ENCODE data around the gene GJD3. TPM values are rescaled to one million over a fixed set of nuclear protein-coding genes. Genes with fewer than 3 reads are reported as not detected.
A peak's percentile ranks its signal among the peaks of the same experiment; 100 is the strongest.

Gene GJD3
- total RNA-seq, 1 donor from 2014 or later = 3.7 TPM

- DNase-seq = no peak
Measured at GRCh38 chr17:40340327-40340726, 24.2 kb downstream of the GJD3 start.

GRCh38 chr17:40338941-40339649, 25.4 kb downstream of the GJD3 start:
- DNase-seq = no peak

- DNase-seq = no peak
Measured at GRCh38 chr17:40338058-40338457, 26.5 kb downstream of the GJD3 start.

GRCh38 chr17:40337351-40337750, 27.2 kb downstream of the GJD3 start:
- DNase-seq = no peak

GRCh38 chr17:40335620-40336019, 28.9 kb downstream of the GJD3 start:
- DNase-seq = no peak

- DNase-seq = no peak
Measured at GRCh38 chr17:40333781-40334448, 30.6 kb downstream of the GJD3 start.

- peak; percentile 79 for DNase-seq
Measured at GRCh38 chr17:40331743-40332641, 32.5 kb downstream of the GJD3 start.

- DNase-seq = no peak
Measured at GRCh38 chr17:40330850-40331470, 33.6 kb downstream of the GJD3 start.

GRCh38 chr17:40329839-40330794, 34.4 kb downstream of the GJD3 start:
- DNase-seq = peak; percentile 40

GRCh38 chr17:40328386-40328766, 36.2 kb downstream of the GJD3 start:
- no peak for DNase-seq

GRCh38 chr17:40327735-40328385, 36.7 kb downstream of the GJD3 start:
- DNase-seq = no peak

GRCh38 chr17:40327244-40327729, 37.2 kb downstream of the GJD3 start:
- no peak for DNase-seq

GRCh38 chr17:40326832-40327199, 37.7 kb downstream of the GJD3 start:
- no peak for DNase-seq

GRCh38 chr17:40326014-40326831, 38.3 kb downstream of the GJD3 start:
- peak; percentile 60 for DNase-seq

GRCh38 chr17:40325156-40326013, 39.2 kb downstream of the GJD3 start:
- DNase-seq = peak; percentile 28

GRCh38 chr17:40323391-40324381, 40.9 kb downstream of the GJD3 start:
- DNase-seq = peak; percentile 93

Data from dermis blood vessel endothelial cell (primary cell).